PC-3 (cell line): ENCODE results near the gene PACSIN3. TPM values are rescaled to one million over a fixed set of nuclear protein-coding genes. Genes with fewer than 3 reads are reported as not detected.
"Not testable (repeated sequence)": the region's sequence is repeated elsewhere in the genome, so short reads cannot be mapped to it uniquely, and the experiment has no call there.

ENCODE experiments used
- ATAC-seq: fragments of 200-7000 bp; cut with Tn5 transposase; 2 replicates; pipeline ENCODE4 v1.9.1; 2020; ENCODE audit warnings: mild to moderate bottlenecking, moderate library complexity
- BruUV-seq: library from RNA; stranded (reverse); fragments of 400-500 nt; replicated peaks from 2 replicates; lab custom pipeline; 2021; lab: Mats Ljungman, UMichigan
- CTCF ChIA-PET: fragments of 300-600 bp; sonication (Branson Sonifier 250); formaldehyde crosslinking; loops from one replicate; lab custom pipeline; 2022; ENCODE audit warnings: antibody characterized with exemption; lab: Charles Lee
- POLR2A ChIA-PET: fragments of 300-600 bp; sonication (Branson Sonifier 250); formaldehyde crosslinking; loops from one replicate; lab custom pipeline; 2022; ENCODE audit warnings: antibody characterized with exemption; ENCODE audit not compliant: unreplicated experiment; lab: Charles Lee
- DNase-seq: peaks from one replicate; pipeline ENCODE4 v3.0.0-alpha.2; 2015
- H2AFZ ChIP-seq: fragments of 300-600 bp; sonication (generic); 2 replicates; pipeline ENCODE4 v1.6.0; 2016; ENCODE audit warnings: antibody characterized with exemption, low read length
- H3F3A ChIP-seq: fragments of 300-600 bp; sonication (generic); one replicate; pipeline ENCODE4 v1.6.0; 2017; ENCODE audit warnings: antibody characterized with exemption, low read length, control low read depth, mild to moderate bottlenecking; ENCODE audit not compliant: unreplicated experiment
- H3K27ac ChIP-seq: fragments of 300-600 bp; sonication (generic); 2 replicates; pipeline ENCODE4 v1.5.1; 2016; ENCODE audit warnings: mild to moderate bottlenecking, low read length
- H3K27me3 ChIP-seq: fragments of 300-600 bp; sonication (generic); 2 replicates; pipeline ENCODE4 v1.6.1; 2016; ENCODE audit warnings: low read length, mixed read lengths
- H3K36me3 ChIP-seq: fragments of 300-600 bp; sonication (generic); 2 replicates; pipeline ENCODE4 v1.6.1; 2016; ENCODE audit warnings: low read depth, mixed run types, low read length, mixed read lengths
- H3K4me1 ChIP-seq: fragments of 300-600 bp; sonication (generic); 2 replicates; pipeline ENCODE4 v1.5.1; 2016; ENCODE audit warnings: low read length; ENCODE audit not compliant: insufficient read depth
- H3K4me2 ChIP-seq: fragments of 300-600 bp; sonication (generic); 2 replicates; pipeline ENCODE4 v1.6.0; 2016; ENCODE audit warnings: low read length
- H3K4me3 ChIP-seq: fragments of 300-600 bp; sonication (generic); 2 replicates; pipeline ENCODE4 v1.5.1; 2016; ENCODE audit warnings: mild to moderate bottlenecking, low read length, mixed read lengths
- H3K79me2 ChIP-seq: fragments of 300-600 bp; sonication (generic); 2 replicates; pipeline ENCODE4 v1.6.1; 2017; ENCODE audit warnings: low read length, mixed read lengths
- H3K9ac ChIP-seq: fragments of 300-600 bp; sonication (generic); 2 replicates; pipeline ENCODE4 v1.6.0; 2016; ENCODE audit warnings: mild to moderate bottlenecking, low read length
- H3K9me2 ChIP-seq: fragments of 300-600 bp; sonication (generic); replicated peaks from 2 replicates; pipeline ENCODE4 v1.6.1; 2016; ENCODE audit warnings: mixed run types, low read length, mixed read lengths
- H3K9me3 ChIP-seq: fragments of 300-600 bp; sonication (generic); 2 replicates; pipeline ENCODE4 v1.6.1; 2016; ENCODE audit warnings: low read length, mixed read lengths
- H4K20me1 ChIP-seq: fragments of 300-600 bp; sonication (generic); 2 replicates; pipeline ENCODE4 v1.6.1; 2016; ENCODE audit warnings: low read length, mixed read lengths
- CTCF ChIP-seq: fragments of 300-600 bp; sonication (generic); conservative IDR thresholded peaks from 2 replicates; pipeline ENCODE4 v1.5.1; 2017; ENCODE audit warnings: antibody characterized with exemption, low read depth, mild to moderate bottlenecking, low read length
- EZH2 ChIP-seq: fragments of 300-600 bp; sonication (generic); IDR thresholded peaks from one replicate; pipeline ENCODE4 v1.6.1; 2017; ENCODE audit warnings: antibody characterized with exemption, mild to moderate bottlenecking, low read length; ENCODE audit not compliant: unreplicated experiment
- EZH2phosphoT487 ChIP-seq: fragments of 300-600 bp; sonication (generic); IDR thresholded peaks from 2 replicates; pipeline ENCODE4 v1.6.1; 2018; ENCODE audit warnings: mild to moderate bottlenecking, antibody characterized with exemption, low read length, borderline replicate concordance
- intact Hi-C: fragments of 100-400 bp; cut with micrococcal nuclease; formaldehyde crosslinking; loops from 2 replicates; pipeline ENCODE4 v1.9.0; 2023
- total RNA-seq: library from RNA; depleted of rRNA; stranded (reverse); fragments of >200 nt; gene quantifications from 2 replicates; pipeline ENCODE4 v1.2.3, GENCODE V29; 2014

The PACSIN3 gene
- total RNA-seq, 1 experiment from 2014 or later = 83.9 TPM

GRCh38 chr11:47212938-47213337 lies 26.7 kb upstream of the PACSIN3 start:
- ATAC-seq (no peak), DNase-seq (no peak)
- no peak for TF ChIP-seq EZH2phosphoT487
- TF ChIP-seq EZH2 = no peak
- CTCF ChIA-PET = no interaction called here
- POLR2A ChIA-PET = no interaction called here
- Histone ChIP-seq H3K4me2 (no peak overlapping the region), H3K9me3 (no peaks in the 10 kb centered on the region), H3K27me3 (no peaks in the 10 kb centered on the region), H3K9ac (no peak overlapping the region), H3F3A (no peaks in the 10 kb centered on the region), H3K4me1 (peaks cover 25% of the 10 kb centered on the region), H2AFZ (no peak overlapping the region), H4K20me1 (no peaks in the 10 kb centered on the region), H3K36me3 (no peaks in the 10 kb centered on the region), H3K4me3 (no peak overlapping the region), H3K27ac (no peak overlapping the region), H3K9me2 (no peaks in the 10 kb centered on the region), H3K79me2 (peaks cover 22% of the 10 kb centered on the region)
- no TSS peak for BruUV-seq
- intact Hi-C loops = no loop called here

- Histone ChIP-seq H3K9me3 (no peaks in the 10 kb centered on the region), H3K9ac (no peak overlapping the region), H3K27me3 (no peaks in the 10 kb centered on the region), H2AFZ (no peak overlapping the region), H3K36me3 (no peaks in the 10 kb centered on the region), H3K9me2 (no peaks in the 10 kb centered on the region), H3K4me3 (no peak overlapping the region), H3F3A (no peaks in the 10 kb centered on the region), H3K4me2 (no peak overlapping the region), H3K4me1 (peaks cover 14% of the 10 kb centered on the region), H3K79me2 (no peaks in the 10 kb centered on the region), H3K27ac (no peak overlapping the region), H4K20me1 (no peaks in the 10 kb centered on the region)
- no peak for TF ChIP-seq EZH2phosphoT487
- TF ChIP-seq CTCF = no peak
- POLR2A ChIA-PET = no interaction called here
- intact Hi-C loops = no loop called here
- BruUV-seq = no TSS peak
- no peak for ATAC-seq
- CTCF ChIA-PET = no interaction called here
- no peak for DNase-seq
These were observed 22.4 kb upstream of the PACSIN3 start for GRCh38 chr11:47208628-47209027.

GRCh38 chr11:47208008-47208552 lies 21.8 kb upstream of the PACSIN3 start:
- H3K4me3 ChIP-seq, DNase-seq, H4K20me1 ChIP-seq, H3K9me2 ChIP-seq, H3K79me2 ChIP-seq, intact Hi-C loops, H3F3A ChIP-seq, H3K27me3 ChIP-seq, H3K27ac ChIP-seq, H3K9me3 ChIP-seq, CTCF ChIA-PET, H2AFZ ChIP-seq, POLR2A ChIA-PET, H3K4me2 ChIP-seq, BruUV-seq, H3K9ac ChIP-seq, H3K36me3 ChIP-seq, ATAC-seq: not testable (repeated sequence)
- H3K4me1 ChIP-seq = peaks cover 14% of the 10 kb centered on the region

GRCh38 chr11:47207459-47207858 lies 21.2 kb upstream of the PACSIN3 start:
- H3K4me1 ChIP-seq = peaks cover 14% of the 10 kb centered on the region
- H2AFZ ChIP-seq = no peak overlapping the region
- CTCF ChIA-PET = no interaction called here
- H4K20me1 ChIP-seq = no peaks in the 10 kb centered on the region
- H3K27me3 ChIP-seq = no peaks in the 10 kb centered on the region
- BruUV-seq = no TSS peak
- H3K4me3 ChIP-seq = no peak overlapping the region
- DNase-seq = no peak
- no peaks in the 10 kb centered on the region for H3F3A ChIP-seq
- no peak overlapping the region for H3K27ac ChIP-seq
- no peaks in the 10 kb centered on the region for H3K9me2 ChIP-seq
- no peaks in the 10 kb centered on the region for H3K79me2 ChIP-seq
- TF ChIP-seq EZH2phosphoT487 = no peak
- POLR2A ChIA-PET = no interaction called here
- no peaks in the 10 kb centered on the region for H3K36me3 ChIP-seq
- no peak for ATAC-seq
- no peak overlapping the region for H3K4me2 ChIP-seq
- H3K9me3 ChIP-seq = no peaks in the 10 kb centered on the region
- H3K9ac ChIP-seq = no peak overlapping the region
- intact Hi-C loops = no loop called here

GRCh38 chr11:47206577-47206976 lies 20.3 kb upstream of the PACSIN3 start:
- H3K27ac ChIP-seq, H3K79me2 ChIP-seq, H3K36me3 ChIP-seq, H3F3A ChIP-seq, CTCF ChIA-PET, intact Hi-C loops, DNase-seq, H3K4me3 ChIP-seq, BruUV-seq, H3K27me3 ChIP-seq, POLR2A ChIA-PET, H3K9me3 ChIP-seq, H4K20me1 ChIP-seq, H3K4me2 ChIP-seq, H3K9ac ChIP-seq, ATAC-seq, H3K9me2 ChIP-seq, H2AFZ ChIP-seq: not testable (repeated sequence)
- peaks cover 14% of the 10 kb centered on the region for H3K4me1 ChIP-seq
